Measurements from ENCODE around the gene ELAPOR2.

DNA sequence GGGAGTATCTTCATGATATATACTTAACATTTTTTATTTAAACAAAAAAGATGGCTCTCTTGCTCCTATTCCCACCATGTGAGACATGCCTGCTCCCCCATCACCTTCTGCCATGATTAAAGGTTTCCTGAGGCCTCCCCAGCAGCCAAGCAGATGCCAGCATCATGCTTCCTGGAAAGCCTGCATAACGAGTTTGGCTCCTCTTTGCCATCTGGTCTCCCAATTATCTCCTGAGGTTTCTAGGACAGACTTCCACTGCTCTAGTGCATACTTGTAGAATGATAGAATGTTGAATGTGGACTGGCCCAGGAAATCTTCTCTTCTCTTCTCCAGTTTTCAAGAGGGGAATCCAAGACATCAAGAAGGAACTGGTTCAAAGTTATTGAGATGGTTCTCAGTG lies 45.9 kb upstream of the ELAPOR2 start:
- TF ChIP-seq, protein P1, sequence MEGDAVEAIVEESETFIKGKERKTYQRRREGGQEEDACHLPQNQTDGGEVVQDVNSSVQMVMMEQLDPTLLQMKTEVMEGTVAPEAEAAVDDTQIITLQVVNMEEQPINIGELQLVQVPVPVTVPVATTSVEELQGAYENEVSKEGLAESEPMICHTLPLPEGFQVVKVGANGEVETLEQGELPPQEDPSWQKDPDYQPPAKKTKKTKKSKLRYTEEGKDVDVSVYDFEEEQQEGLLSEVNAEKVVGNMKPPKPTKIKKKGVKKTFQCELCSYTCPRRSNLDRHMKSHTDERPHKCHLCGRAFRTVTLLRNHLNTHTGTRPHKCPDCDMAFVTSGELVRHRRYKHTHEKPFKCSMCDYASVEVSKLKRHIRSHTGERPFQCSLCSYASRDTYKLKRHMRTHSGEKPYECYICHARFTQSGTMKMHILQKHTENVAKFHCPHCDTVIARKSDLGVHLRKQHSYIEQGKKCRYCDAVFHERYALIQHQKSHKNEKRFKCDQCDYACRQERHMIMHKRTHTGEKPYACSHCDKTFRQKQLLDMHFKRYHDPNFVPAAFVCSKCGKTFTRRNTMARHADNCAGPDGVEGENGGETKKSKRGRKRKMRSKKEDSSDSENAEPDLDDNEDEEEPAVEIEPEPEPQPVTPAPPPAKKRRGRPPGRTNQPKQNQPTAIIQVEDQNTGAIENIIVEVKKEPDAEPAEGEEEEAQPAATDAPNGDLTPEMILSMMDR (IDR thresholded peaks at IDR 0.05): no peak
- TF ChIP-seq POLR2A (IDR thresholded peaks at IDR 0.05): no peak
- TF ChIP-seq POLR2AphosphoS5 (IDR thresholded peaks at IDR 0.05): no peak

Data from sigmoid colon (tissue), 4 donors.